Tibial nerve (tissue), 4 donors: ENCODE measurements around the gene SIN3A. TPM values are rescaled to one million over a fixed set of nuclear protein-coding genes. Genes with fewer than 3 reads are reported as not detected.

Source experiments
- DNase-seq, 2 donors: peaks; one replicate each; pipeline ENCODE4 v3.0.0-alpha.2; 2019; ENCODE audit warnings: low spot score in 2 of 2
- H3K27ac ChIP-seq, 4 donors: fragments of 200-600 bp; sonication (generic) in 3 of 4; one replicate each; pipeline ENCODE4 v1.5.1; 2017 to 2019; ENCODE audit warnings: mild to moderate bottlenecking in 1 of 4
- H3K27me3 ChIP-seq, 2 donors: fragments of 200-600 bp; sonication (generic) in 1 of 2; one replicate each; pipeline versions ENCODE4 v1.5.1 to v1.6.0; 2017 to 2019
- H3K36me3 ChIP-seq, 3 donors: fragments of 200-600 bp; sonication (generic); one replicate each; pipeline ENCODE4 v1.5.1; 2018 to 2019
- H3K4me1 ChIP-seq, 4 donors: fragments of 200-600 bp; sonication (generic) in 3 of 4; one replicate each; pipeline ENCODE4 v1.5.1; 2017 to 2019
- H3K4me3 ChIP-seq, 4 donors: fragments of 200-600 bp; sonication (generic) in 3 of 4; one replicate each; pipeline ENCODE4 v1.5.1; 2017 to 2019; ENCODE audit warnings: mild to moderate bottlenecking in 1 of 4, moderate library complexity in 1 of 4
- H3K9me3 ChIP-seq, 4 donors: fragments of 200-600 bp; sonication (generic) in 3 of 4; one replicate each; pipeline ENCODE4 v1.5.1; 2017 to 2019
- CTCF ChIP-seq, 5 experiments: fragments of 200-600 bp in 3 of 5; fragments of 450-650 bp in 2 of 5; sonication (generic) in 3 of 5; IDR thresholded peaks; one replicate each; pipeline ENCODE4 v1.5.1; 2016 to 2019; ENCODE audit warnings: antibody characterized with exemption in 5 of 5, mild to moderate bottlenecking in 3 of 5, moderate library complexity in 2 of 5
- EP300 ChIP-seq, 2 donors: sonication (generic); formaldehyde crosslinking; IDR thresholded peaks; one replicate each; pipeline ENCODE4 v1.6.1; 2017; ENCODE audit warnings: antibody characterized with exemption in 2 of 2, mild to moderate bottlenecking in 1 of 2
- POLR2A ChIP-seq, 2 donors: fragments of 450-650 bp; IDR thresholded peaks; one replicate each; pipeline ENCODE4 v1.6.1; 2017; ENCODE audit warnings: antibody characterized with exemption in 2 of 2, mild to moderate bottlenecking in 2 of 2, moderate library complexity in 2 of 2
- WGBS, 2 donors: methylation state at CpG; one replicate each; pipeline ENCODE4 v1.1.5; 2018; 5-methylcytosine and 5-hydroxymethylcytosine counted together
- total RNA-seq, 4 donors: library from RNA; depleted of rRNA; stranded (reverse); fragments of >200 nt; gene quantifications; one replicate each; pipeline ENCODE4 v1.1.0, GENCODE V29; 2016

The SIN3A gene
- total RNA-seq, 4 donors from 2014 or later = 40.2 to 59.4 (median 43.1) TPM

- DNase-seq = no peak
- H3K27ac ChIP-seq = no peak overlapping the region
- H3K4me1 ChIP-seq = no peaks in the 10 kb centered on the region
- no peak for TF ChIP-seq CTCF (IDR thresholded peaks at IDR 0.05)
- no peak for TF ChIP-seq POLR2A (IDR thresholded peaks at IDR 0.05)
- no peak for TF ChIP-seq EP300 (IDR thresholded peaks at IDR 0.05)
- 74 to 81% methylated on average over 25 to 28 of the region's 28 CpGs for WGBS, 2 donors
- peaks cover 3 to 89% (median 8%) of the 10 kb centered on the region in 3 donors for H3K36me3 ChIP-seq
- no peaks in the 10 kb centered on the region for H3K27me3 ChIP-seq
- no peaks in the 10 kb centered on the region for H3K9me3 ChIP-seq
- H3K4me3 ChIP-seq = no peak overlapping the region
These were observed 95.5 kb downstream of the SIN3A start for GRCh38 chr15:75356006-75356405.

- Histone ChIP-seq H3K27ac (no peak overlapping the region), H3K36me3 (peaks cover 3 to 82% (median 8%) of the 10 kb centered on the region in 3 donors), H3K9me3 (no peaks in the 10 kb centered on the region), H3K27me3 (no peaks in the 10 kb centered on the region), H3K4me1 (no peaks in the 10 kb centered on the region), H3K4me3 (no peak overlapping the region)
- DNase-seq = no peak
- no peak for TF ChIP-seq CTCF (IDR thresholded peaks at IDR 0.05)
- no peak for TF ChIP-seq EP300 (IDR thresholded peaks at IDR 0.05)
- no peak for TF ChIP-seq POLR2A (IDR thresholded peaks at IDR 0.05)
- 86 to 89% methylated on average over 3 to 4 of the region's 4 CpGs for WGBS, 2 donors
These were observed 96.1 kb downstream of the SIN3A start for GRCh38 chr15:75355369-75355768.

GRCh38 chr15:75354454-75354853 lies 97.0 kb downstream of the SIN3A start:
- DNase-seq = no peak
- WGBS, 2 donors = 77 to 83% methylated on average over 7 of the region's 7 CpGs
- Histone ChIP-seq H3K4me3 (no peak overlapping the region), H3K36me3 (peaks cover 3 to 73% (median 8%) of the 10 kb centered on the region in 3 donors), H3K27me3 (no peaks in the 10 kb centered on the region), H3K9me3 (no peaks in the 10 kb centered on the region), H3K27ac (no peak overlapping the region), H3K4me1 (peaks cover 0 to 6% (median 0%) of the 10 kb centered on the region in 4 donors)
- TF ChIP-seq CTCF (IDR thresholded peaks at IDR 0.05) = no peak
- no peak for TF ChIP-seq EP300 (IDR thresholded peaks at IDR 0.05)
- no peak for TF ChIP-seq POLR2A (IDR thresholded peaks at IDR 0.05)

- TF ChIP-seq CTCF (IDR thresholded peaks at IDR 0.05) = no peak
- no peak for TF ChIP-seq POLR2A (IDR thresholded peaks at IDR 0.05)
- no peak for TF ChIP-seq EP300 (IDR thresholded peaks at IDR 0.05)
- peaks cover 0 to 14% (median 7%) of the 10 kb centered on the region in 4 donors for H3K4me1 ChIP-seq
- 77 to 82% methylated on average over 5 to 7 of the region's 7 CpGs for WGBS, 2 donors
- H3K9me3 ChIP-seq = no peaks in the 10 kb centered on the region
- DNase-seq = no peak
- no peaks in the 10 kb centered on the region for H3K27me3 ChIP-seq
- H3K36me3 ChIP-seq = peaks cover 3 to 65% (median 8%) of the 10 kb centered on the region in 3 donors
- no peak overlapping the region for H3K27ac ChIP-seq
- no peak overlapping the region for H3K4me3 ChIP-seq
These were observed 97.9 kb downstream of the SIN3A start for GRCh38 chr15:75353604-75354003.

- Histone ChIP-seq H3K4me3 (no peak overlapping the region), H3K9me3 (no peaks in the 10 kb centered on the region), H3K4me1 (peaks cover 0 to 19% (median 9%) of the 10 kb centered on the region in 4 donors), H3K36me3 (peaks cover 0 to 53% (median 8%) of the 10 kb centered on the region in 3 donors), H3K27me3 (no peaks in the 10 kb centered on the region), H3K27ac (no peak overlapping the region)
- DNase-seq = no peak
- no peak for TF ChIP-seq POLR2A (IDR thresholded peaks at IDR 0.05)
- TF ChIP-seq EP300 (IDR thresholded peaks at IDR 0.05) = no peak
- no peak for TF ChIP-seq CTCF (IDR thresholded peaks at IDR 0.05)
- 87 to 88% methylated on average over 13 to 16 of the region's 16 CpGs for WGBS, 2 donors
These were observed 99.1 kb downstream of the SIN3A start for GRCh38 chr15:75352186-75353080.
